ENCODE data around the gene TSPEAR. TPM values are rescaled to one million over a fixed set of nuclear protein-coding genes. Genes with fewer than 3 reads are reported as not detected.
"Not testable (repeated sequence)": the region's sequence is repeated elsewhere in the genome, so short reads cannot be mapped to it uniquely, and the experiment has no call there.

The TSPEAR gene
- total RNA-seq, 1 donor from 2014 or later: 0.15 TPM

- peaks cover 4% of the 10 kb centered on the region for H3K9me3 Mint-ChIP-seq (ENCODE audit: low read depth)
- TF ChIP-seq CTCF (IDR thresholded peaks at IDR 0.05): no peak
- no peaks in the 10 kb centered on the region for H3K4me1 Mint-ChIP-seq (ENCODE audit: low read depth)
- DNase-seq (ENCODE audit: low spot score): no peak
- no peak overlapping the region for H3K4me3 Mint-ChIP-seq (ENCODE audit: unreplicated experiment)
- H3K27me3 Mint-ChIP-seq (ENCODE audit: low read depth): peaks cover 63% of the 10 kb centered on the region
- no peak overlapping the region for H3K27ac Mint-ChIP-seq (ENCODE audit: unreplicated experiment)
- peaks cover 4% of the 10 kb centered on the region for H3K36me3 Mint-ChIP-seq (ENCODE audit: low read depth)
Observed at GRCh38 chr21:44687671-44688070, 23.7 kb downstream of the TSPEAR start.

- H3K4me3 Mint-ChIP-seq (ENCODE audit: unreplicated experiment): no peak overlapping the region
- TF ChIP-seq CTCF (IDR thresholded peaks at IDR 0.05): no peak
- H3K27ac Mint-ChIP-seq (ENCODE audit: unreplicated experiment): no peak overlapping the region
- H3K27me3 Mint-ChIP-seq (ENCODE audit: low read depth): peaks cover 70% of the 10 kb centered on the region
- H3K36me3 Mint-ChIP-seq (ENCODE audit: low read depth): peaks cover 4% of the 10 kb centered on the region
- H3K9me3 Mint-ChIP-seq (ENCODE audit: low read depth): no peaks in the 10 kb centered on the region
- no peaks in the 10 kb centered on the region for H3K4me1 Mint-ChIP-seq (ENCODE audit: low read depth)
- no peak for DNase-seq (ENCODE audit: low spot score)
Observed at GRCh38 chr21:44686843-44687561, 24.4 kb downstream of the TSPEAR start.

- peaks cover 4% of the 10 kb centered on the region for H3K36me3 Mint-ChIP-seq (ENCODE audit: low read depth)
- no peak overlapping the region for H3K27ac Mint-ChIP-seq (ENCODE audit: unreplicated experiment)
- H3K9me3 Mint-ChIP-seq (ENCODE audit: low read depth): no peaks in the 10 kb centered on the region
- H3K27me3 Mint-ChIP-seq (ENCODE audit: low read depth): peaks cover 73% of the 10 kb centered on the region
- no peak for DNase-seq (ENCODE audit: low spot score)
- no peak for TF ChIP-seq CTCF (IDR thresholded peaks at IDR 0.05)
- H3K4me1 Mint-ChIP-seq (ENCODE audit: low read depth): no peaks in the 10 kb centered on the region
- H3K4me3 Mint-ChIP-seq (ENCODE audit: unreplicated experiment): no peak overlapping the region
Observed at GRCh38 chr21:44686000-44686781, 25.2 kb downstream of the TSPEAR start.

- not testable (repeated sequence) for H3K4me1 Mint-ChIP-seq (ENCODE audit: low read depth); DNase-seq (ENCODE audit: low spot score); H3K9me3 Mint-ChIP-seq (ENCODE audit: low read depth); H3K36me3 Mint-ChIP-seq (ENCODE audit: low read depth); H3K4me3 Mint-ChIP-seq (ENCODE audit: unreplicated experiment); H3K27ac Mint-ChIP-seq (ENCODE audit: unreplicated experiment)
- H3K27me3 Mint-ChIP-seq (ENCODE audit: low read depth): peaks cover 73% of the 10 kb centered on the region
Observed at GRCh38 chr21:44685050-44685449, 26.3 kb downstream of the TSPEAR start.

- Mint-ChIP-seq H3K9me3 (ENCODE audit: low read depth) (no peaks in the 10 kb centered on the region), H3K27me3 (ENCODE audit: low read depth) (peaks cover 73% of the 10 kb centered on the region), H3K4me3 (ENCODE audit: unreplicated experiment) (no peak overlapping the region)
Observed at GRCh38 chr21:44684483-44684882, 26.9 kb downstream of the TSPEAR start.

More at GRCh38 chr21:44684483-44684882, 26.9 kb downstream of the TSPEAR start:
- Mint-ChIP-seq H3K27ac (ENCODE audit: unreplicated experiment) (no peak overlapping the region), H3K4me1 (ENCODE audit: low read depth) (no peaks in the 10 kb centered on the region), H3K36me3 (ENCODE audit: low read depth) (peaks cover 4% of the 10 kb centered on the region)
- no peak for TF ChIP-seq CTCF (IDR thresholded peaks at IDR 0.05)
- no peak for DNase-seq (ENCODE audit: low spot score)

Data from chondrocyte (in vitro differentiated cells).